Epidermal melanocyte (primary cell): ENCODE results near the gene CELF1.

Experiments used
- DNase-seq: peaks from one replicate; pipeline ENCODE4 v3.0.0; 2011; ENCODE audit warnings: low spot score; ENCODE audit not compliant: insufficient read length

The CELF1 gene

GRCh38 chr11:47488111-47488510 lies 64.8 kb downstream of the CELF1 start:
- no peak for DNase-seq

GRCh38 chr11:47487421-47487820 lies 65.5 kb downstream of the CELF1 start:
- DNase-seq: no peak

DNA sequence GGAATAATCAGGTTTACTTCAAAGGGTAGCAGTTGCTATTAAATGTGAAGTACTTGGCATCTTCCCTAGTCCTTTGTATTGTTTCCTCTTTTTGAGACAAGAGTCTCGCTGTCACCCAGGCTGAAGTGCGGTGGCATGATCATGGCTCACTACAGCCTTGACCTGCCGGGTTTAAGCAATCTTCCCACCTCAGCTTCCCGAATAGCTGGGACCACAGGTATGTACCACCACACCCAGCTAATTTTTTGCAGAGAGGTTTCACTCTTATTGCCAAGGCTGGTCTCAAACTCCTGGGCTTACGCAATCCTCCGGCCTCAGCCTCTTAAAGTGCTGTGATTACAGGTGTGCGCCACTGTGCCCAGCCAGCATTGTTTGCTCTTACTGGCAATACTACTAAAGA lies 67.8 kb downstream of the CELF1 start:
- no peak for DNase-seq

GRCh38 chr11:47483457-47483856 lies 69.5 kb downstream of the CELF1 start:
- no peak for DNase-seq

GRCh38 chr11:47480762-47481161 lies 72.2 kb downstream of the CELF1 start:
- no peak for DNase-seq

DNA sequence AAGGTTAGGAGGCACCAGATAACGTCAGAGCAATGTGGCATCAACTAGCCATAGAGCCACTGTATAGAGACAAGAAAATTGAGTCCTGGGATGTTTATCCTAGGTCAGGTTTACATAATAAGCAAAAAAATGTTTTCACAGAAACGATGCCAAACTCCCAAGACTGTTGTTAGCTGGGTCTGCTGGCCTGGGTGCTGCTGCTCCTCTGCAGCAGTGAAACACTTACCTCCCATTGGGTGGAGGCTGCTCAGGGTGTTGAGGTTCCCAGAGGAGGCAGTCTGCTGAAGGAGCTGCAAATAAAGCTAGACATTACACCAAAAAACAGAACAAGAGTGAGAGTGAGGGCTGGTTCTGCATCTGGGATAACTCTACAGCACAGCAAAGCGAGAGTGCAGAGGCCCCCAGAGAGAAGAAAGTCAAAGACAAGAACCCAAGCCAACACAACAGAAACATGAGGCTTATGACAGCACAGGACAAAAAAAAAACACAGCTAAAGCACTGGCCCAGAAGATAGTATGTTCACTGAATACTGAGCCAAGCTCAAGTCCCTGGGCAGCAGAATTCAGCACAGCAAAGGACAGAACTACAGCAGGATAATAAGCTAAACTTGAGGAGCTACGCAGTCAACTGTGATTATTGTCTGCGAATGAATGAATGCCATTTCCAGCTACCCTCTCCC lies 74.1 kb downstream of the CELF1 start:
- no peak for DNase-seq

- DNase-seq: no peak
Observed at GRCh38 chr11:47477753-47478152, 75.2 kb downstream of the CELF1 start.

DNA sequence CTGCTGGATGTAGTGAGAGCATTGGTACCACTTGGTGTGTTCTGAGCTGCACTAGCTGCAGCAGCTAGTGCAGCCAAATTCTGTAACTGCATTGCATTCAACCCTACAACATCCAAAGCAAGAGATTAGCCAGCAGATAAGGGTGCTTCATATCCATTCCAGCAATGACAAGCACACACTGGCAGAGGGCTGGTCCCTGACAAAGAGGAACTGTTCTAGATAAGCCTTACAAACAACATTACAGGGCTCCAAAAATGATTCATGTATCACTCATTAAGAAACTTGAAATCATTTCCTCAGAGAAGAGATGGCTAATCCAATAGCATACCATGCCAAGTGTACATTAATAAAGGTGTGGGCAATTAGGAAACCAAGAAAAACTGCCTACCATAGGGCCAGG lies 75.6 kb downstream of the CELF1 start:
- DNase-seq: no peak

DNA sequence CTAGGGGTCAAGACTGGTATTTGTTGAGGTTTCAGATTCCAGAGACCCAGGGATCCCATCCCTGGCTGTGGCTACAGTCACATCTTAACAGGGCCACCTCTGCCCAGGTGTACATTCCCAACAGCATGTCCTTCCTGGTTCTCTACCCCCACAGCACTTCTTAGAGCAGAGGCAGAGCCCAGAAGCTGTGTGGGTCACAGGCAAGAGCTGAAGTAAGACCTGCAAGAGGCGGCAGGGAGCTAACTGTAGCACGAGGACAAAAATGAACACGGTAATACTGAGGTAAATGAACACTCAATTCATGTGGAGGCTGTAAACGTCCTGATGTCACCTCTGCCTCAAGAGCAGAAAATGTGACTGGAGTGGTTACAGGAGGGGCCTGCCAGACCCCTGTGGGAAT lies 82.3 kb downstream of the CELF1 start:
- no peak for DNase-seq

GRCh38 chr11:47469361-47470179 lies 83.4 kb downstream of the CELF1 start:
- DNase-seq: no peak

GRCh38 chr11:47468598-47469214 lies 84.2 kb downstream of the CELF1 start:
- DNase-seq: no peak

GRCh38 chr11:47467357-47467756 lies 85.6 kb downstream of the CELF1 start:
- no peak for DNase-seq

DNA sequence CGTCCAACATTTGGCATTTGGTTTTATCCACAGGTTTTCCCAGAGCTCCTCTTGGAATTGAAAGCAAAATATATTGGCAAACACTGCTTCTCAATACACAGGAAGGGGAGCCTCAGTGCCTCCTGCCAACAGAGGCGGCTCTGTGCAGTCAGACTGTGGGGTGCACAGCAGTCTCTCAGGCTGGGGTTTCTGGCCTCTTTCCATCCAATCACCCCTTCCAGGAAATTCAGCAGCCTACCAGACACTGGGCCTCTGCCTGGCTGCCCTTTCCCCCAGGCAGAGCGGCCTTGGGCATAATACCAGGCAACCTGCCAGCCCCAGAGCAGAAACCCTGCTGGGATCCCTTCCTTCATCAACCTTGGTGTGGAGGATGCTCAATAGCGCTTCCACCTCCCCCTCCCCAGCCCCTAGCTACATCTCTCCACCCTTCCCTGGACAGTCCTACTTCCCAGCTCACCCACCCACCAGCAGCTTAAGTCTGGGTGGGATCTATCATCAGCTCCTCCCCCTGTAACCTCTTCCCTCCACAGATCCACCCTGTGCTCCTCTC lies 86.2 kb downstream of the CELF1 start:
- no peak for DNase-seq

DNA sequence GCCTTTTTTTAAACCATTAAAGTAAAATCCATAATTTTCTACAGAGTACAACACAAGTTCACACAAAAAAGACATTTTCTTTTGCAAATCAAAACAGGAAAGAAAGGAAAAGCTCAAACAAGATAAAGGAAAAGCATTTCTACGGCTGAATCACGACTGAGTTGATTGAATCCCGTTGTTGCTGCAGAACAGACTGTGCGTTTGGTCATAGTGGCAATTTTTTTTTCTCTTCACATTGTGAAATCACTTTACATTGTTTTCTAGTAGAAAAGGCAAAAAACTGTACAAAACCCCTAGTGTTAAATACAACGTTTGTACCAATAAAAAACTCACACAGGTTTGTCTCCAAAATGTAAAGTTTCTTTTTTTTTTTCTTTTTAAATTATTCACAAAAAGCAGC lies 86.7 kb downstream of the CELF1 start:
- DNase-seq: no peak

DNA sequence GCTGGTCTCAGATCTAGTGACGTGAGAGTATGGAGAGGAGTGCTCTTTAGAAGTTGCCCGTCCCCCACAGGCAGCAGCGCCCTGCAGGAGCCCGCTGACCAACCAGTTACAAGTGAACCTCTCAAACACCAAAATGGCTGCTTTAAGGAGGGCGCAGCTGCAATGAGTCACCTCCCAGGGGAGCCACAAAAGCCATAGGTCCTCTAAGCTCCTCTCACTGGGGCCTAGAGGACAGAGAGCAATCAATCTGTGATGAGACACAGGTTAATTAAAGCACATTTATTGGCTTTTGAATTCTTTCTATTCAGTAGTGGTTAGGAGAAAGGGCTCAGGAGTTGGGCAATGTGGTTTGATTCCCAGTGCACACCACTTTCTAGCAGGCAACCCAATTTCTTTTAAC lies 88.4 kb downstream of the CELF1 start:
- no peak for DNase-seq

DNA sequence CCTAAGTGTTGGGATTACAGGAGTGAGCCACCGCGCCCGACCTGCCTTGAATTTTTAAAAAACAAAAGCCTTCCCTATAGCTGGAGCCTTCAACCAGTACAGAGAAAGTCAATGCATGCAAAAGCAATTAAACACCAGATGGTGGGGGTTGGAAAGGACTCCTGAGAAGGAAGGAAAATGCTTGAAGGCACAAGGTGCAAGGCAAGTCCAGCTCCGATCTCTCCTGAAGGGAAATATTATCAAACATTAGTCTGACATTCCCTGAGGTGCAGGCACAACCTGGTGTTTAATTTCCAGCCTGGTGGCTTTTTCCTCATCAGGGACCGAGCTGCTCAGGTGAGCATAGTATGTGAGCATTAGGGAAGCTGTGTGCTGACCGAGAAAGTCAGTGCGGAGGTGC lies 91.1 kb downstream of the CELF1 start:
- DNase-seq: no peak

- DNase-seq: no peak
Observed at GRCh38 chr11:47460571-47461235, 92.2 kb downstream of the CELF1 start.

DNA sequence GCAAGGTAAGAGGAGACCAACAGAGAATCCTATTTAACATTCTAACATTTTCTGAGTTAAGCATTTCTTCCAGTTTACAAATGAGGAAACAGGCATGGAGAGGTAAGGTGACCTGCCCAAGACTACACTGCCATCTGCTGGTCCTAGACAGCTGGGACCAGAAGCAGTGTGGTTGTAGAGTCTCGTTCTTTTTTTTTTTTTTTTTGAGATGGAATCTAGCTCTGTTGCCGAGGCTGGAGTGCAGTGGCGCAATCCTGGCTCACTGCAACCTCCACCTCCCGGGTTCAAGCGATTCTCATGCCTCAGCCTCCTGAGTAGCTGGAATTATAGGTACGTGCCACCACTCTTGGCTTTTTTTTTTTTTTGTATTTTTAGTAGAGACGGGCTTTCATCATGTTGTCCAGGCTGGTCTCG lies 98.7 kb downstream of the CELF1 start:
- DNase-seq: peak; percentile 72

DNA sequence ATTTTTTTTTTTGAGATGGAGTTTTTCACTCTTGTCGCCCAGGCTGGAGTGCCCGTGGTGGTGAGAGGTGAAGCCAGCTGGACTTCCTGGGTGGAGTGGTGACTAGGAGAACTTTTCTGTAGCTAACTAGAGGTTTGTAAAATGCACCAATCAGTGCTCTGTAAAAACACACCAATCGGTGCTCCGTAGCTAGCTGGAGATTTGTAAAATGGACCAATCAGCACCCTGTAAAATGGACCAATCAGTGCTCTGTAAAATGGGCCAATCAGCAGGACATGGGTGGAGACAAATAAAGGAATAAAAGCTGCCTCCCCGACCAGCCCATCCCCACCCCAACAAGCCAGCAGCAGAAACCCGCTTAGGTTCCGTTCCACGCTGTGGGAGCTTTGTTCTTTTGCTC lies 99.6 kb downstream of the CELF1 start:
- no peak for DNase-seq

- no peak for DNase-seq
Observed at GRCh38 chr11:47451990-47452389, 100.9 kb downstream of the CELF1 start.

- DNase-seq: no peak
Observed at GRCh38 chr11:47451436-47451835, 101.5 kb downstream of the CELF1 start.

DNA sequence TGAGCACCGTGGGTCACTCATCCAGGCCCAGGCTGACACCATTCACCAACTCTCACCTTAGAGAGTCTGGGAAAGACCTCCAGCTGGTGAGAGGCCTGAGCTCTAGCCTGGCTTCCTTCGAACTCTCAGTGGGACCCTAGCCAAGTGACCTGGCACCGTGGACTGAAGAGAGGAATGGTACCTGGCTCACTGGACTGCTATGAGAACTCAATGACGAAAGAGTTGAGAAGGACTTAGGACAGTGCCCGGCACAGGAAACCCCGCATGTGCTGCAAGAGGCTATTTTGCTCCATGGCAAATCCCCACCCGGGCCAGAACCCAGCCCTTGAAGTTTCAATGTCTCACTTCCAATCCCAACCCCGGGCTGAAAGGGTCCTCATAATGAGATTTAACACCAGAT lies 103.4 kb downstream of the CELF1 start:
- DNase-seq: no peak
